HG03066 (cell line): ENCODE measurements around the gene GAREM1.
A peak's percentile ranks its signal among the peaks of the same experiment; 100 is the strongest.

ENCODE experiments used
- ATAC-seq: cut with Tn5 transposase; IDR thresholded peaks from one replicate; pipeline ENCODE4 v1.9.1; 2021; ENCODE audit warnings: low read depth; ENCODE audit not compliant: unreplicated experiment

GAREM1 gene

GRCh38 chr18:32335228-32335627 is 135.5 kb downstream of the GAREM1 start:
- ATAC-seq = no peak

- ATAC-seq = no peak
These were observed 136.9 kb downstream of the GAREM1 start for GRCh38 chr18:32333781-32334180.

- no peak for ATAC-seq
These were observed 138.0 kb downstream of the GAREM1 start for GRCh38 chr18:32332708-32333107.

GRCh38 chr18:32328974-32329373 is 141.7 kb downstream of the GAREM1 start:
- ATAC-seq = no peak

GRCh38 chr18:32328379-32328778 is 142.3 kb downstream of the GAREM1 start:
- no peak for ATAC-seq

- ATAC-seq = no peak
These were observed 144.0 kb downstream of the GAREM1 start for GRCh38 chr18:32326450-32327308.

GRCh38 chr18:32324181-32324580 is 146.5 kb downstream of the GAREM1 start:
- no peak for ATAC-seq

GRCh38 chr18:32321826-32322225 is 148.9 kb downstream of the GAREM1 start:
- ATAC-seq = no peak

GRCh38 chr18:32319084-32319483 is 151.6 kb downstream of the GAREM1 start:
- no peak for ATAC-seq

GRCh38 chr18:32318581-32318980 is 152.1 kb downstream of the GAREM1 start:
- ATAC-seq = no peak

- ATAC-seq = no peak
These were observed 153.0 kb downstream of the GAREM1 start for GRCh38 chr18:32317651-32318050.

- ATAC-seq = no peak
These were observed 154.8 kb downstream of the GAREM1 start for GRCh38 chr18:32315881-32316280.

GRCh38 chr18:32310774-32311173 is 159.9 kb downstream of the GAREM1 start:
- ATAC-seq = no peak

- no peak for ATAC-seq
These were observed 160.6 kb downstream of the GAREM1 start for GRCh38 chr18:32310101-32310500.

GRCh38 chr18:32308493-32309120 is 162.1 kb downstream of the GAREM1 start:
- no peak for ATAC-seq

- ATAC-seq = no peak
These were observed 167.3 kb downstream of the GAREM1 start for GRCh38 chr18:32303400-32303799.

GRCh38 chr18:32302806-32303205 is 167.9 kb downstream of the GAREM1 start:
- ATAC-seq = no peak

- ATAC-seq = peak; percentile 47
These were observed 168.5 kb downstream of the GAREM1 start for GRCh38 chr18:32301976-32302743.

- no peak for ATAC-seq
These were observed 169.3 kb downstream of the GAREM1 start for GRCh38 chr18:32301361-32301760.

GRCh38 chr18:32300914-32301313 is 169.8 kb downstream of the GAREM1 start:
- no peak for ATAC-seq

- no peak for ATAC-seq
These were observed 171.2 kb downstream of the GAREM1 start for GRCh38 chr18:32299484-32299883.
